Measurements from ENCODE around the gene MAP3K20.
"Not testable (repeated sequence)": the region's sequence is repeated elsewhere in the genome, so short reads cannot be mapped to it uniquely, and the experiment has no call there.

Gene MAP3K20

DNA sequence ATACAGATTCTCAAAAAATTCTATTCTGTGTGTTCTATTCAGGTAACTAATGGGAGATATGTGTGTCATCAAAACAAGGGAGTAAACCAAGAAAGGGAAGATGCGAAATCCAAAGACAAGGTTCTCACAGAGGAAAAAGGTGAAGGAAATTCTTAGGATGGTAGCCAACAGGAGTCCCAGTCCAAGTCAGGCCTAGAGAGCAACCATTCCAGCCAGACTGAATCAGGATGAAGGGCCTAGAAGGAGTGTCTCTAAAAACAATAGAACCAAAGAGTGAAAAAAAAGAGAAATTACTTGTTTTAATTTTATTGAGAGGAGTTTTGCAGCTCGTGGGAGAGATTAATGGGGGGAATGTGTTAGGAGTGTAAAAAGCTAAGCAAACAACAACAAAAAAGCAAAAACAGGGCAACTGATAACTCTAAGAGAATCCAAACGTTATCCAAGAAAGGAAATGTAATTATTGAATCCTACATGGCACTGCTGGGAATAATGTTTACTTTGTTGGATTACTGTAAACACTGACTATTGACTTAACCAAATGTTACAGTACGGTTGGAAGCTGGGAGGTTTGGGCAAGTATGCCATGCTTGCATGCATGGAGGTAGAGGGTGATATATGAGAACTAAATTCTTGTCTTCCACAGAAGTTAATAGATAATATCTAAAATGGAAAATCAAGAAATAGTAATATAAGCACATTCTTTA is 12.3 kb downstream of the MAP3K20 start:
- no peak for DNase-seq

GRCh38 chr2:173090276-173090877 is 14.7 kb downstream of the MAP3K20 start:
- DNase-seq, result no peak

- no peak for DNase-seq
These were observed 15.5 kb downstream of the MAP3K20 start for GRCh38 chr2:173090973-173091660.

DNA sequence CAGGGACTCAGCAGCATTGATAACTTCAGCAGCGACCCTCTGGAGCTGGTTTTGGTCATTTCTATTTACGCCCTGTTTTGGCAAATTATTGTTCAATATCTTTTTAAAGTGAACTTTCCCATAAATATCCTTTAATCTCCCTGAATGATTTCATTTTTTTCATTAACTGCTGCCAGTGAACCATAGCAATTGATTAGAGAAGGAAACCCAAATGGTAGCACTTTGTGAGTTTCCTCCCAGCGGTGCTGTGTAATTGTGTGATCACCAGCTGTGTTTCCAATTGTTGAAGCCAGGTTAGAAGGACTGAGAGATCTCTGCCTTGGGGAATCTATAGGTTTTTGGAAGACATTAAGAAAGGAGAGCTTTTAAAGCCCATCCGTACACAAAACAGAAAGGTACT is 16.3 kb downstream of the MAP3K20 start:
- no peak for DNase-seq

- no peak for DNase-seq
These were observed 17.3 kb downstream of the MAP3K20 start for GRCh38 chr2:173092844-173093402.

DNA sequence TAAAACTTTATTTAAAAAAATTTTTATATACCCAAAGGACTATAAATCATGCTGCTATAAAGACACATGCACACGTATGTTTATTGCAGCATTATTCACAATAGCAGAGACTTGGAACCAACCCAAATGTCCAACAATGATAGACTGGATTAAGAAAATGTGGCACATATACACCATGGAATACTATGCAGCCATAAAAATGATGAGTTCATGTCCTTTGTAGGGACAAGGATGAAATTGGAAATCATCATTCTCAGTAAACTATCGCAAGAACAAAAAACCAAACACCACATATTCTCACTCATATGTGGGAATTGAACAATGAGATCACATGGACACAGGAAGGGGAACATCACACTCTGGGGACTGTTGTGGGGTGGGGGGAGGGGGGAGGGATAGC is 18.0 kb downstream of the MAP3K20 start:
- DNase-seq, result not testable (repeated sequence)

DNA sequence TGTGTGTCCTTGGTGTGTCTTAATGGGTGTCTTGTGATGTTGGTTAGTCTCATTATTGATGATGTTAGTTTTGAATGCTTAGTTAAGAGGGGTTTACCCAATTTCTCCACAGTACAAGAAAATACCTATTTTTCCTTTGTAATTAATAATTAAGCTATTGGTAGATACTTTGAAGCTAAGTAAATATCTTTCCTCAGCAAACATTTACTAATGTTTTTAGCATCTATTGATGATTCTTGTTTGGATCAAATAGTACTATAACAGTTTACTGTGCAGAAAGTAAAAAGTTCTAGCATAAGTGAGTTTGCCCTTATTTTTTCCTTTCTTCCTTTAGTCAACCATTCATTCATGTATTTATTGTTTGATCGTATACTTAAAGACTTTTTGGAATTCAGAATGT is 19.1 kb downstream of the MAP3K20 start:
- DNase-seq, result no peak

DNA sequence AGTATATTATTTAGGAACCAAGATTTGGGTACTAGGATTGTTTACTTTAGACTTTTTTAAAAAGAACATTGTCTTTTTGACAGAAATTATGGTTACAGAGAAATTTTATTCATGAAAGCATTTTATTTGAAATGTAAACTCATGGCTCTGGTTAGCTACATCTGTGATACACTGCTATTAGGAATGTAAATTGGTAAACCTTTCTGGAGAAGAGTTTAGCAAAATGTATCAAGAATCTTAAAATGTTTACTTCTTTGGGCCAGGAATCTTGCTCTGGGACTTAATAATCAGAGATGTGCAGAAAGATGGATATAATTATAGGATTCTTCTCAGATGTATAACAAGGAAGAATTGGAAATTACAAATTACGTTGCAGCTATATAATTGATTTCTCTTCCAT is 19.7 kb downstream of the MAP3K20 start:
- no peak for DNase-seq

- DNase-seq, result no peak
These were observed 23.6 kb downstream of the MAP3K20 start for GRCh38 chr2:173099271-173099670.

GRCh38 chr2:173099804-173100203 is 24.2 kb downstream of the MAP3K20 start:
- no peak for DNase-seq

DNA sequence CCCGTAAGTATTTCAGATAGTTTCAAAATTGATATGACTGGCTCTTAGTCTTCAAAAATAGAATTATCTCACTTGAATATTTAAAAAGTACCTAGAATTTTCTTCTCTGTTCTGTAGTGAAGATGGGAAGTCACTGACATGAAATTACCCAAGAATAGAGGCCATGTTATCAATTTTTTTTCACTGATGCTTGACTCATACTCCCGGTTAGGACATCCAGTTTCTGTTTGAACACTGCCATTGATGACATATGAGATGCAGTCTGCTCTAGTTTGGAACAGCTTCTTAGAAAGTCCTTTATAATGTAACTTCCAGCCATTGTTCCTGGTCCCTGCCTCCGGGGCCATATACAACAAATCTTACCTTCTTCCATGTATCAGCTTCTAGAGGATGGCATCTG is 26.0 kb downstream of the MAP3K20 start:
- DNase-seq, result peak; percentile 84 to 92

DNA sequence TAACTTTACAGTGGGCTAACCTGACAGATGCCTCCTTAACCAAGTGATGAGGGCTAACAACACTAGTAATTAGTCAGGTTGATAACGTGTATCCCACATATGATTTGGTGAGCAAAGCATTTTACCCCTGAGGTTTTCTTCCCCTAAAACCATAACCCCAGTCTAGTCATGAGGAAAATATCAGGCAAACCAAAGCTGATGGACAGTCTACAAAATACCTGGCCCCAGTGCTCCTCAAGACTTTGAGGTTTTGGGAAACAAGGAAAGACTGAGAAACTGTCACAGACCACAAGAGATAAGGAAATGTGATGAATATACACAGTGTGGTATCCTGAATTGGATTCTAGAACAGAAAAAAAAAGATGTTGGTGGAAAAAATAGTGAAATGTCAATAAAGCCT is 28.5 kb downstream of the MAP3K20 start:
- DNase-seq, result no peak

DNA sequence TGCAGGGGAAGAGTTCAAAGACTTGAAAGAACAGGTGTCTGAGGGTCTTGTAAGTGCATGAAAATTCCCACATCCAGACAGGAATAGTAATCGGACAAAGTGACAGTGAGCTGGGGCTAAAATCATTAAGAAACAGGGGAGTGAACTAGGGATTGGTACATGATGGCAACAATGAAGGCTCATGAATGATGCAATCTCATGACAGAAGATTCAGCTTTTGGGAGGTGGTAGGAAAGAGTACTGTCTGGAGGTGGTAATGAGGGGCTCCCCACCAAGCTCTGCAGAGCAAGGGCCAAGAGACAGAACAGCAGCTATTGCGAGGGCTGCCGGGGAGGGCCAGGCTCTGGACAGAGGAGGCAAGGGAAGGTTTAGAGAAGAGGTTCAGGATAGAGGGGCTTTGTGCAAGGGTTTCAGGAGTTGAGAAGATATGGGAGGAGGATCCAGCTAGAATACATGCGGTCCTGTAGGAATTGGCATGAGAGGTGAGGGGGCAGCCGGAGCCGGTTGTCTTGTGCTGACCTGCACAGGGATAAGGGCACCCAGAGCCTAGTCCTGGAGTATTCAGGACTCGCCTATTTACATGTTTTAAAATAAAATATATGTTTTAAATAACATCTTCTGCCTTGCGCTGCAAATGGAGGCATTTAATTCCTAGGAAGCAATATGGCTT is 31.4 kb downstream of the MAP3K20 start:
- no peak for DNase-seq

DNA sequence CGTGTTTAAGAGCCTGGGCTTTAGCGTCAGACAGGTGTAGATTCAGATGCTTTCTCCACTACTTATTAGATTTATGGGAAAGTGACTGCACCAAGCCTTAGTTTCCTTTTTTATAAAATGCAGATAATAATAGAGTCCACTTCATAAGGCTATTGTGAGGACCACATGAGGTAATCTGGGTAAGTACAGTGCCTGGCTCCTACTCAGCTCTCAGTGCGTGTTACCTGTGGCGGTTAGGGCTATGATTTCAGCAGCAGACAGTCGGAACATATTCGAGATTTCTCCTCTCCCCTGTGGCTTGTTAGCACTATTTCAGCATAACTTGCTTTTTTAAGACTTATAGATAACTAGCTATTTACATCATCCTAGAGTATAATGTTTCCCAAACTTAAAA is 32.0 kb downstream of the MAP3K20 start:
- DNase-seq, result no peak

GRCh38 chr2:173109253-173110188 is 33.9 kb downstream of the MAP3K20 start:
- no peak for DNase-seq

- DNase-seq, result no peak
These were observed 42.0 kb downstream of the MAP3K20 start for GRCh38 chr2:173117678-173118077.

DNA sequence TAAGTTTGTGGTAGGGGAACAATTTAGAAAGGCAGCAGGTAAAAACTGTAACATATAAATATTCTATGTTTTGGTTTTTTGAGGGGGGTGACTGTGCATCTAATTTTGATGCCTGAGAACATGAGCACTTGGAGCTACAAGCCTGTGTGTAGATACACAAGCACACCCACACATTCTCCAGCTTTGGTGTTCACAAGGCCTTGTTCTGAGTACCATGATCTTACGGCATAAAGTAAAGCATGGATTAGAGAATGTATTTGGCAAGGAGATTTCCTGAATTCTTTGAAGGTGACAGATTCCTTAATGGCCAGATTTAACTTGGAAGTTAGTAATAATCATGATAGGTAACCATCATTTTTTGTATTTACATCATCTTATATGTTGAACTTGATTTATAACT is 42.7 kb downstream of the MAP3K20 start:
- no peak for DNase-seq

DNA sequence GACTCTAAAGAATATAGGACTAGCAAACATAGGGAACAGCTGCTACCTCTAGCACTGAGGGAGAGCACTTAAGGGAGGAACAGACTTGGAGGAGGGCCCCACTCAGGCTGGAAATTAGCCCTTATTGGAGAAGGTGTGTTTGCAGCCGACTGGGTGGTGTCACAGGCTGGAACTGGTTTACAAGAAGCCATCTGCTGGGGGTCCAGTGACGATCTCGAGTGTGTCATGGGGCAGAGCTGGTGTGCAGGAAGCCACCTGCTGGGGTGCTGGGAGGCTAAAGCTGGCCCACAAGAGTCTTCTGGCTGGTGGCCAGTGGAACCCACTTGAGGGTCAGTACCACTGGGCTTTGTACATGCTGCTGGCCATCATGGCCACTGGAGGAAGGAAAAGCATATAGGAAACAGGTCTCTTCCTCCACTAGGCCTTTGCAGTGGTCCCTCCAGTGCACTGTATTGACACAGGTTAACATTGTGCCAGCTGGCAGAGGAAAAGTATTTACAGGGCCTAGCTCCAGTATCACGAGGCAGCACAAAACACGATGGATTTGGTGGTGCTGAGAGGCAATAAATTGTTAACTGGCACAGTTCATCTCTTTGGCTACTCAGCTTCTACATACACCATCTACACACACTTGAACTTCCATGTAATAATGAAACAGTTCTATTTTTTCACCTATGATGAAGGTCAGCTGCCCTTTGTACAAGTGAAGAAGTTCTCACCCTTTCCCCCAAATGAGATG is 43.6 kb downstream of the MAP3K20 start:
- no peak for DNase-seq

DNA sequence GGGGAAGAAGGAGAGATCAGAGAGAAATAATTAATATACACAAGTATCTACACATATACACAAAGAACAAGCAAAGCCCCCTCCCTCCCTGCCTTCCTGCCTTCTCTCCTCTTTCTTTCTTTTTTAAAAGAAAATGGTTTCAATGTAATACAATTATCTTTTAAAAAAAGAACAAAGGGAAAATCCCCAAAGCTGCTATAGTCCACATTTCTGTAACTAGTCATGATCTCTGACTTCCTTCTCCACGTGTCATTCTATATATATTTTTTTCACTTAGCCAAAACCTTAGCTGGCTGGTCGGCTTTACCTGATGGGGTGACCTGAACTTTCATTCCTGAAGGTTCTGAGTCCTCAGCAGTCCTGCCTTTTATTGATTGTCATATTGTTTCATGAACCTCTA is 44.3 kb downstream of the MAP3K20 start:
- DNase-seq, result no peak

- DNase-seq, result no peak
These were observed 47.3 kb downstream of the MAP3K20 start for GRCh38 chr2:173122936-173123335.

- DNase-seq, result no peak
These were observed 48.8 kb downstream of the MAP3K20 start for GRCh38 chr2:173124441-173124840.

DNA sequence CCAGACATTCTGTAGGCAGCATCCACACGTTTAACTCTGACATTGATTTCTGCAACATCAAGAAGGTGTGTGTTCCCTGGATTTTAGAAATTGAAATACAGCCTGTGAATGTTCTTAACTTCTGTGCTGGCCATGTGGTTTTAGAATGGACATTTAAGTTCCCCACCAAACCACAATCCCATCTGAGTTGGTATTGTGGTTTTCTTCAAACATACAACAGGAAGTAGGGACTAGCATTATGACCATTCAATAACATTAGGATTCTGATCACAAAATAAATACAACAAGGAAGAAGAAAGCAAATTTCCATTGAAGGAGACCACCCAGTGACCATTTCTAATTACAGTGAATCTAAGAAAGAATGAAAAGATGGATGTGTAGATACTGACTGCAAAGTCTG is 51.2 kb downstream of the MAP3K20 start:
- DNase-seq, result peak in 1 of 2 donors; percentile 25
